Measurements from ENCODE around the gene LRP1-AS. TPM values are rescaled to one million over a fixed set of nuclear protein-coding genes. Genes with fewer than 3 reads are reported as not detected.

The LRP1-AS gene
- total RNA-seq, 1 donor, result not detected

- TF ChIP-seq CTCF (IDR thresholded peaks at IDR 0.05; ENCODE audit: insufficient read depth, low read length), result no peak
- DNase-seq (ENCODE audit: low read depth), result no peak
- H3K4me3 ChIP-seq (ENCODE audit: low read depth, low read length), result no peak overlapping the region
Observed at GRCh38 chr12:57107456-57108155, 39.8 kb downstream of the LRP1-AS start.

GRCh38 chr12:57106021-57106708, 41.3 kb downstream of the LRP1-AS start:
- TF ChIP-seq CTCF (IDR thresholded peaks at IDR 0.05; ENCODE audit: insufficient read depth, low read length), result no peak
- DNase-seq (ENCODE audit: low read depth), result no peak

GRCh38 chr12:57105011-57105753, 42.2 kb downstream of the LRP1-AS start:
- no peak overlapping the region for H3K4me3 ChIP-seq (ENCODE audit: low read depth, low read length)
- no peak for DNase-seq (ENCODE audit: low read depth)
- no peak for TF ChIP-seq CTCF (IDR thresholded peaks at IDR 0.05; ENCODE audit: insufficient read depth, low read length)

More at GRCh38 chr12:57106021-57106708, 41.3 kb downstream of the LRP1-AS start:
- H3K4me3 ChIP-seq (ENCODE audit: low read depth, low read length), result no peak overlapping the region

GRCh38 chr12:57104292-57104910, 43.0 kb downstream of the LRP1-AS start:
- no peak for DNase-seq (ENCODE audit: low read depth)
- TF ChIP-seq CTCF (IDR thresholded peaks at IDR 0.05; ENCODE audit: insufficient read depth, low read length), result no peak
- no peak overlapping the region for H3K4me3 ChIP-seq (ENCODE audit: low read depth, low read length)

GRCh38 chr12:57103856-57104255, 43.6 kb downstream of the LRP1-AS start:
- no peak for DNase-seq (ENCODE audit: low read depth)
- no peak overlapping the region for H3K4me3 ChIP-seq (ENCODE audit: low read depth, low read length)
- TF ChIP-seq CTCF (IDR thresholded peaks at IDR 0.05; ENCODE audit: insufficient read depth, low read length), result no peak

- no peak for TF ChIP-seq CTCF (IDR thresholded peaks at IDR 0.05; ENCODE audit: insufficient read depth, low read length)
- DNase-seq (ENCODE audit: low read depth), result no peak
- H3K4me3 ChIP-seq (ENCODE audit: low read depth, low read length), result no peak overlapping the region
Observed at GRCh38 chr12:57101892-57102695, 45.3 kb downstream of the LRP1-AS start.

Data from fibroblast of the aortic adventitia (primary cell).